OCI-LY3 (cell line): ENCODE results near the gene MISFA.

ENCODE experiments used
- H2AFZ ChIP-seq: fragments of 200-600, 300-600 bp; shearing (Covaris generic); 2 replicates; pipeline ENCODE4 v1.6.0; 2014; ENCODE audit warnings: antibody characterized with exemption, low read depth, low read length
- H3K27ac ChIP-seq: fragments of 200-600, 300-600 bp; sonication (generic); 2 replicates; pipeline ENCODE4 v1.5.1; 2014; ENCODE audit warnings: mild to moderate bottlenecking, low read length, moderate library complexity, mixed read lengths
- H3K27me3 ChIP-seq: fragments of 200-600, 300-600 bp; sonication (generic); 2 replicates; pipeline ENCODE4 v1.6.1; 2014; ENCODE audit warnings: low read depth, low read length, mixed read lengths
- H3K36me3 ChIP-seq: fragments of 200-600, 300-600 bp; sonication (generic); replicated peaks from 2 replicates; pipeline ENCODE3; 2014; ENCODE audit warnings: low read depth, low read length, mixed read lengths
- H3K4me1 ChIP-seq: fragments of 300-600, 200-600 bp; sonication (generic); 2 replicates; pipeline ENCODE4 v1.6.1; 2014; ENCODE audit warnings: low read length, mixed read lengths
- H3K4me2 ChIP-seq: fragments of 200-600, 300-600 bp; sonication (generic); 2 replicates; pipeline ENCODE4 v1.6.1; 2014; ENCODE audit warnings: low read length, mixed read lengths
- H3K4me3 ChIP-seq: fragments of 300-600, 200-600 bp; sonication (generic); 2 replicates; pipeline ENCODE4 v1.5.1; 2014; ENCODE audit warnings: antibody characterized with exemption, mild to moderate bottlenecking, low read length, moderate library complexity
- H3K79me2 ChIP-seq: fragments of 300-600, 200-600 bp; shearing (Covaris generic); 2 replicates; pipeline ENCODE4 v1.6.1; 2014; ENCODE audit warnings: mild to moderate bottlenecking, low read length, mixed read lengths
- H3K9ac ChIP-seq: fragments of 300-600, 200-600 bp; shearing (Covaris generic); 2 replicates; pipeline ENCODE4 v1.6.0; 2014; ENCODE audit warnings: mild to moderate bottlenecking, low read length, moderate library complexity
- H3K9me3 ChIP-seq: fragments of 200-600, 300-600 bp; shearing (Covaris generic); 2 replicates; pipeline ENCODE4 v1.6.1; 2014; ENCODE audit warnings: low read length, mixed read lengths; ENCODE audit not compliant: insufficient read depth
- H4K20me1 ChIP-seq: fragments of 200-600, 300-600 bp; sonication (generic); 2 replicates; pipeline ENCODE4 v1.6.1; 2016; ENCODE audit warnings: low read length, mixed read lengths; ENCODE audit not compliant: insufficient read depth
- EZH2phosphoT487 ChIP-seq: fragments of 200-600 bp; shearing (Covaris generic); IDR thresholded peaks from 2 replicates; pipeline ENCODE4 v1.6.1; 2018; ENCODE audit warnings: antibody characterized with exemption, mixed run types, low read depth
- TF ChIP-seq, protein P1 (sequence below): fragments of 200-600, 300-600 bp; sonication (generic); IDR thresholded peaks from 2 replicates; pipeline ENCODE4 v1.5.1; 2014; ENCODE audit warnings: antibody characterized with exemption, low read length, low read depth

The MISFA gene

DNA sequence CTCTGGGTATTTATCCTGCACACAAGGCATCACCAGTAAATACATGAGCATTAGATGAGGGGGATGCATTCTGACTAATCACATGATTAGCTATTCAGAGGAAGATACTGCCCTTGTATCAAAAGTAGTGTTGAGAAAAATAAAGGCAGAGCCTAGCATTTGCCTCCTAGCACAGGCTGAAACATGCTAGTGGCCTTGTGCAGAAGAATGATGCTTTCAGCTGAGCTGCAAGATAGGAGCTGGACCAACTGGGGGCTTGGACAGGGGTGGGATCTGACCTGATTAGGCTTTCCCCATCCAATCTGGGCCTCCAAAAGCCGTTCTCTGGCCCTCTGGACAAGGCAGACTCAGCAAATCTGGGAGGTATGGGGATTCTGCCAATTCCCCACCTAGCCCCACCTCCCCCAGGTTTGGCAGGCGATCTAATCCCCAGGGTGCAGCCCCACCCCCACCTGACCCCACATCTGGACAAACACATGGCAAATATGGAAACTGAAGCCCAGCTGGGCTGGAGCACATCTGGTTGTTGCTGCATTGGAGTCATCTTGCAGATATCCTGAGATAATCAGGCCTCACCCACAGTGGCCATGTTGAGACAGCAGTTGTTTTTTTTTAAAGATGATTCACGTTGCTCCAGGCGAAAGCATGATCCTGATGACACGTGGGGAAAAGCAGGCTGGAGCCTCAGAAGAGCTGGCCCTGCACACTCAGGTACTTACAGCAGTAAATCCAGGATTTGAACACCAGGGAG lies 4.4 kb upstream of the MISFA start:
- Histone ChIP-seq H3K79me2 (no peaks in the 10 kb centered on the region), H3K4me1 (no peaks in the 10 kb centered on the region), H4K20me1 (no peaks in the 10 kb centered on the region), H3K9me3 (no peaks in the 10 kb centered on the region), H3K27ac (no peak overlapping the region), H3K9ac (no peak overlapping the region), H3K27me3 (no peaks in the 10 kb centered on the region), H3K4me2 (no peak overlapping the region), H3K4me3 (no peak overlapping the region), H2AFZ (no peak overlapping the region), H3K36me3 (no peaks in the 10 kb centered on the region)
- TF ChIP-seq EZH2phosphoT487, result no peak
- TF ChIP-seq, protein P1, sequence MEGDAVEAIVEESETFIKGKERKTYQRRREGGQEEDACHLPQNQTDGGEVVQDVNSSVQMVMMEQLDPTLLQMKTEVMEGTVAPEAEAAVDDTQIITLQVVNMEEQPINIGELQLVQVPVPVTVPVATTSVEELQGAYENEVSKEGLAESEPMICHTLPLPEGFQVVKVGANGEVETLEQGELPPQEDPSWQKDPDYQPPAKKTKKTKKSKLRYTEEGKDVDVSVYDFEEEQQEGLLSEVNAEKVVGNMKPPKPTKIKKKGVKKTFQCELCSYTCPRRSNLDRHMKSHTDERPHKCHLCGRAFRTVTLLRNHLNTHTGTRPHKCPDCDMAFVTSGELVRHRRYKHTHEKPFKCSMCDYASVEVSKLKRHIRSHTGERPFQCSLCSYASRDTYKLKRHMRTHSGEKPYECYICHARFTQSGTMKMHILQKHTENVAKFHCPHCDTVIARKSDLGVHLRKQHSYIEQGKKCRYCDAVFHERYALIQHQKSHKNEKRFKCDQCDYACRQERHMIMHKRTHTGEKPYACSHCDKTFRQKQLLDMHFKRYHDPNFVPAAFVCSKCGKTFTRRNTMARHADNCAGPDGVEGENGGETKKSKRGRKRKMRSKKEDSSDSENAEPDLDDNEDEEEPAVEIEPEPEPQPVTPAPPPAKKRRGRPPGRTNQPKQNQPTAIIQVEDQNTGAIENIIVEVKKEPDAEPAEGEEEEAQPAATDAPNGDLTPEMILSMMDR, result no peak

DNA sequence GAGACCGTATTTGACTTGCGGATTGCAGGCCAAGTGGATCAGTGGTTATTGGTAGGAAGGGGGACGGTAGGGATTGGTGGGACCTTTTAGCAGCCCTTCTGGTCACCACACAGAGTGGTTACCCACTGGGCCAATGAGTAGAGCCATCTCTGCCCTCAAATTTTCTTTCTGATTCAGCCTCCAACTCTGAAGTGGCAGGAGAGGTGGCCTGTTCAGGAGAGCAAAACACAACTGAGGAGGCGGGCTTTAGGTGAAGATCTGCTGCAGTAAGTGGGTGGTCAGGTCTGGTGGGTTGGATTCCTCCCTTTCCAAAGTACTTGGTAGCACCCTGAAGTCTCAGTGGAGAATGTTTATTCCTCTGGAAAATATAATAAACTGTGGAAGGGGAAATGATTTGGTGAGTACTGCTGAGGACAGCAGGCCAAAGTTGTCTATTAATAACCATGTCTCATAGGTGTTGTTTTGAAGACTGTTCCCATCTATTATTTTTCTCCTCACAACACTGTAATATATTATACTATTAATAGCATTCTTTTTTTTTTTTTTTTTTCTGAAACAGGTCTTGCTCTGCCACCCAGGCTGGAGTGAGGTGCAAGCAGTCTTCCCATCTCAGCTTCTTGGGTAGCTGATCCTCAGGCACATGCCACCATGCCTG lies 1.5 kb downstream of the MISFA start:
- no peak overlapping the region for H2AFZ ChIP-seq
- H3K4me2 ChIP-seq, result no peak overlapping the region
- no peaks in the 10 kb centered on the region for H3K36me3 ChIP-seq
- H4K20me1 ChIP-seq, result no peaks in the 10 kb centered on the region
- no peak for TF ChIP-seq EZH2phosphoT487
- TF ChIP-seq, protein P1, result no peak
- no peaks in the 10 kb centered on the region for H3K9me3 ChIP-seq
- no peak overlapping the region for H3K9ac ChIP-seq
- no peaks in the 10 kb centered on the region for H3K4me1 ChIP-seq
- no peak overlapping the region for H3K27ac ChIP-seq
- no peak overlapping the region for H3K4me3 ChIP-seq
- H3K79me2 ChIP-seq, result no peaks in the 10 kb centered on the region
- no peaks in the 10 kb centered on the region for H3K27me3 ChIP-seq

DNA sequence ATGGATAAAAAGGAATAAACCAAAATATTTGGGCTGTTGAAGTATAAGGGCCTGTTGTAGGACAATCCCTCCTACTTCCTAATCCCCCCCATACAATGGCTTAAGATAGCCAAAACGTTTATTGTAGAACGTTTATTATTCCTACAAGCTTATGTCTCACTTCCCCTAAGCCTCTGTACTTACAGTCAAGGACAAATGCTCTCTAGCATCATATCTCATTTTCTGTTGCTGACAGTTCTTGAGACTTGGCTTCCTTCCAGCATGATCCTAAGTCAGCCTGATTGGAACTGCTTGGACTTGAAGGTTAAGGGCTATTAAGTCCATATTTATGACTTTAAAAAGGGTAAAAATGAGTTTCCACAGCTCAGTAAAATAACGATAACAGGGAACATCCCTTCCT lies 8.8 kb downstream of the MISFA start:
- Histone ChIP-seq H3K4me1 (peaks cover 8% of the 10 kb centered on the region), H3K4me2 (no peak overlapping the region), H4K20me1 (peaks cover 4% of the 10 kb centered on the region; the same call in 1 of the 2 replicates), H3K9ac (no peak overlapping the region), H3K27ac (no peak overlapping the region), H3K9me3 (no peaks in the 10 kb centered on the region), H3K27me3 (no peaks in the 10 kb centered on the region), H3K4me3 (no peak overlapping the region), H2AFZ (no peak overlapping the region), H3K36me3 (peaks cover 17% of the 10 kb centered on the region), H3K79me2 (no peaks in the 10 kb centered on the region)
- TF ChIP-seq EZH2phosphoT487, result no peak
- TF ChIP-seq, protein P1, result no peak

- Histone ChIP-seq H3K36me3 (peaks cover 39% of the 10 kb centered on the region), H3K4me2 (no peak overlapping the region), H3K9me3 (no peaks in the 10 kb centered on the region), H3K4me1 (peaks cover 22% of the 10 kb centered on the region), H2AFZ (no peak overlapping the region), H3K27me3 (no peaks in the 10 kb centered on the region; the same call in 1 of the 2 replicates), H3K4me3 (no peak overlapping the region), H3K9ac (no peak overlapping the region), H4K20me1 (peaks cover 29% of the 10 kb centered on the region), H3K79me2 (peaks cover 6% of the 10 kb centered on the region; the same call in 1 of the 2 replicates), H3K27ac (no peak overlapping the region)
- TF ChIP-seq, protein P1, result no peak
- no peak for TF ChIP-seq EZH2phosphoT487
These were observed 11.6 kb downstream of the MISFA start for GRCh38 chr11:18611196-18611595.
